Measurements from ENCODE around the gene GPR15.

GPR15 gene

GRCh38 chr3:98560911-98561310 lies 29.1 kb downstream of the GPR15 start:
- Histone ChIP-seq H3K27ac (no peak overlapping the region), H3K36me3 (no peaks in the 10 kb centered on the region), H3K4me3 (ENCODE audit: low read depth, low read length) (no peak overlapping the region), H3K27me3 (ENCODE audit: insufficient read depth, low read depth, severe bottlenecking) (no peaks in the 10 kb centered on the region), H3K9me3 (ENCODE audit: severe bottlenecking) (no peaks in the 10 kb centered on the region)
- no peak for TF ChIP-seq CTCF (IDR thresholded peaks at IDR 0.05; ENCODE audit: low read depth, low read length)
- DNase-seq, result no peak

- no peak overlapping the region for H3K4me3 ChIP-seq (ENCODE audit: low read depth, low read length)
- no peaks in the 10 kb centered on the region for H3K27me3 ChIP-seq (ENCODE audit: insufficient read depth, low read depth, severe bottlenecking)
- no peak for TF ChIP-seq CTCF (IDR thresholded peaks at IDR 0.05; ENCODE audit: low read depth, low read length)
- no peak overlapping the region for H3K27ac ChIP-seq
- no peak for DNase-seq
- no peaks in the 10 kb centered on the region for H3K36me3 ChIP-seq
- no peaks in the 10 kb centered on the region for H3K9me3 ChIP-seq (ENCODE audit: severe bottlenecking)
These were observed 30.1 kb downstream of the GPR15 start for GRCh38 chr3:98561727-98562521.

GRCh38 chr3:98563661-98564281 lies 32.0 kb downstream of the GPR15 start:
- no peaks in the 10 kb centered on the region for H3K9me3 ChIP-seq (ENCODE audit: severe bottlenecking)
- DNase-seq, result no peak
- no peak overlapping the region for H3K27ac ChIP-seq
- no peak for TF ChIP-seq CTCF (IDR thresholded peaks at IDR 0.05; ENCODE audit: low read depth, low read length)
- no peak overlapping the region for H3K4me3 ChIP-seq (ENCODE audit: low read depth, low read length)
- no peaks in the 10 kb centered on the region for H3K36me3 ChIP-seq
- H3K27me3 ChIP-seq (ENCODE audit: insufficient read depth, low read depth, severe bottlenecking), result no peaks in the 10 kb centered on the region

- Histone ChIP-seq H3K4me3 (ENCODE audit: low read depth, low read length) (no peak overlapping the region), H3K27ac (no peak overlapping the region), H3K27me3 (ENCODE audit: insufficient read depth, low read depth, severe bottlenecking) (no peaks in the 10 kb centered on the region), H3K9me3 (ENCODE audit: severe bottlenecking) (no peaks in the 10 kb centered on the region), H3K36me3 (no peaks in the 10 kb centered on the region)
- no peak for DNase-seq
- TF ChIP-seq CTCF (IDR thresholded peaks at IDR 0.05; ENCODE audit: low read depth, low read length), result no peak
These were observed 32.7 kb downstream of the GPR15 start for GRCh38 chr3:98564282-98565005.

GRCh38 chr3:98565237-98565643 lies 33.5 kb downstream of the GPR15 start:
- Histone ChIP-seq H3K27me3 (ENCODE audit: insufficient read depth, low read depth, severe bottlenecking) (no peaks in the 10 kb centered on the region), H3K9me3 (ENCODE audit: severe bottlenecking) (no peaks in the 10 kb centered on the region), H3K4me3 (ENCODE audit: low read depth, low read length) (no peak overlapping the region), H3K27ac (no peak overlapping the region), H3K36me3 (no peaks in the 10 kb centered on the region)
- TF ChIP-seq CTCF (IDR thresholded peaks at IDR 0.05; ENCODE audit: low read depth, low read length), result no peak
- DNase-seq, result no peak

Data from WERI-Rb-1 (cell line).